ENCODE measurements around the gene TPX2. TPM values are rescaled to one million over a fixed set of nuclear protein-coding genes. Genes with fewer than 3 reads are reported as not detected.
A peak's percentile ranks its signal among the peaks of the same experiment; 100 is the strongest.

TPX2 gene
- total RNA-seq, 1 donor from 2014 or later = 278 TPM

DNA sequence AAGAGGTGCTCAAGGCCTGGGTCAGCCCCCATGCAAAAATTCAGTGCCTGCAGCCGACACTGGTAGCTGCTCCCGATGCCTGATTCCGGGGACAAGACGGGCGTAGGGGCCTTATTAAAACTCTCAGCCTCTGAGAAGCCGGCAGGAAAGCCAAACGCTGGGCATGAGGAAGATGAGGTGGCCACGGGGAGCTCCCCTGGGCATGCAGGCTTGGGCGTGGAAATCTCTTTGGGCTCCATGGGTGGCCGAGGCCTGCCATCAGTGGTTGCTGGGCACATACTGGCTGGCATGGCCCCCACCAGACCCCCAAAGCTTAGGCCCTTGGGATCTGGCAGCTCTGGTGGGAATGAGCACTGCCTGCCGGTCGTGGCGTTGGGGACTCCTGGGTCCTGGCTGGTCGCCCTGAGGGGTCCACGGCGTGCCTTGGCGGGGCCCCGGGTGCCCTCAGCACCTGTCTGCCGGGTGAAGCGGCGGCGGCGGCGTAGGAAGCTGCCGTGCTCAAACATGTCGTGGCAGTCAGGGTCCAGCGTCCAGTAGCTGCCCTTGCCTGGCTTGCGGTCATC lies 105.7 kb downstream of the TPX2 start:
- no peak for DNase-seq (ENCODE audit: low spot score)
- H3K27ac Mint-ChIP-seq = no peak overlapping the region
- Histone ChIP-seq H4K20me1 (ENCODE audit: low read depth) (no peaks in the 10 kb centered on the region), H3K36me3 (no peaks in the 10 kb centered on the region), H3K27me3 (peaks cover 26% of the 10 kb centered on the region), H3K9ac (no peak overlapping the region), H3K4me3 (no peak overlapping the region), H3K4me1 (peaks cover 43% of the 10 kb centered on the region), H3K4me2 (no peak overlapping the region), H3K79me2 (ENCODE audit: low read depth) (no peaks in the 10 kb centered on the region), H3K27ac (no peak overlapping the region), H3F3A (ENCODE audit: low read depth) (peaks cover 6% of the 10 kb centered on the region), H3K9me3 (ENCODE audit: low read depth) (no peaks in the 10 kb centered on the region), H2AFZ (replicated peaks) (no peak overlapping the region)
- H3K4me1 Mint-ChIP-seq = peaks cover 24% of the 10 kb centered on the region
- no peaks in the 10 kb centered on the region for H3K9me3 Mint-ChIP-seq
- TF ChIP-seq EZH2phosphoT487 (IDR thresholded peaks at IDR 0.05) (no peak), EZH2 (IDR thresholded peaks at IDR 0.05) (no peak)
- TF ChIP-seq, protein P1, sequence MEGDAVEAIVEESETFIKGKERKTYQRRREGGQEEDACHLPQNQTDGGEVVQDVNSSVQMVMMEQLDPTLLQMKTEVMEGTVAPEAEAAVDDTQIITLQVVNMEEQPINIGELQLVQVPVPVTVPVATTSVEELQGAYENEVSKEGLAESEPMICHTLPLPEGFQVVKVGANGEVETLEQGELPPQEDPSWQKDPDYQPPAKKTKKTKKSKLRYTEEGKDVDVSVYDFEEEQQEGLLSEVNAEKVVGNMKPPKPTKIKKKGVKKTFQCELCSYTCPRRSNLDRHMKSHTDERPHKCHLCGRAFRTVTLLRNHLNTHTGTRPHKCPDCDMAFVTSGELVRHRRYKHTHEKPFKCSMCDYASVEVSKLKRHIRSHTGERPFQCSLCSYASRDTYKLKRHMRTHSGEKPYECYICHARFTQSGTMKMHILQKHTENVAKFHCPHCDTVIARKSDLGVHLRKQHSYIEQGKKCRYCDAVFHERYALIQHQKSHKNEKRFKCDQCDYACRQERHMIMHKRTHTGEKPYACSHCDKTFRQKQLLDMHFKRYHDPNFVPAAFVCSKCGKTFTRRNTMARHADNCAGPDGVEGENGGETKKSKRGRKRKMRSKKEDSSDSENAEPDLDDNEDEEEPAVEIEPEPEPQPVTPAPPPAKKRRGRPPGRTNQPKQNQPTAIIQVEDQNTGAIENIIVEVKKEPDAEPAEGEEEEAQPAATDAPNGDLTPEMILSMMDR (IDR thresholded peaks at IDR 0.05) = no peak
- peaks cover 9% of the 10 kb centered on the region for H3K27me3 Mint-ChIP-seq (ENCODE audit: insufficient read depth, low read depth)
- H3K4me3 Mint-ChIP-seq = no peak overlapping the region
- no peaks in the 10 kb centered on the region for H3K36me3 Mint-ChIP-seq

DNA sequence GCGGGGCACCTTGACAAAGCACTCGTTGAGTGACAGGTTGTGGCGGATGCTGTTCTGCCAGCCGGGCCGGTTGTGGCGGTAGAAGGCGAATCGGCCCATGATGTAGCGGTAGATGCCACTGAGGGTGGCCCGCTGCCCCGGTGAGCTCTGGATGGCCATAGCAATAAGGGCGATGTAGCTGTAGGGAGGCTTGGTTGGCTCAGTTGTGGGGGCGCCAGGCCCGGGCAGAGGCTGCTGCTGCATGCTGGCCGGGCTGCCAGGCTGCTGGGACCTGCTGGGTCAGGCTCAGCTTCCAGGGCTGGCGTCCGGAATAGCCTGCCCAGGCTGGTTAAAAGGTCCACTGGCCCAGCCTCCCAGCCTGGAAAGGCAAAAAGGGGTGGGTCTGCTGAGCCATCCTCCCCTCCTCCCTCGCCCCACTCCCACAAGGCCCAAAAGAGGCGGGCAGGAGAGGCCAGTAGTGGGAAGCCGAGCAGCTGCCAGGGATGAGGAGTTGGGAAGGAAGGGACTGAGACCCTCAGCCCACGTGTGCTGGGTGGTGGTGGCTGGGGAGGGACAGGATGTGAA lies 106.3 kb downstream of the TPX2 start, which contains the start of gene FOXS1:
Gene FOXS1 (minus strand): TSS at position 305 of the 564 bp plus-strand sequence. CDS start 62 bp downstream, at position 243.
- H3K4me2 ChIP-seq = peak within 1 kb of the TSS; percentile 44
- H3K4me1 Mint-ChIP-seq = peaks cover 24% of the 10 kb centered on the region
- H3K9ac ChIP-seq = no peak within 1 kb of the TSS
- peak; percentile 79 for DNase-seq (ENCODE audit: low spot score)
- peaks cover 43% of the 10 kb centered on the region for H3K4me1 ChIP-seq
- no peak within 1 kb of the TSS for H3K4me3 Mint-ChIP-seq
- peaks cover 6% of the 10 kb centered on the region for H3F3A ChIP-seq (ENCODE audit: low read depth)
- no peaks in the 10 kb centered on the region for H3K36me3 Mint-ChIP-seq
- TF ChIP-seq EZH2phosphoT487 (IDR thresholded peaks at IDR 0.05) (no peak), EZH2 (IDR thresholded peaks at IDR 0.05) (no peak)
- TF ChIP-seq, protein P1 (IDR thresholded peaks at IDR 0.05) = no peak
- peaks cover 32% of the 10 kb centered on the region for H3K27me3 ChIP-seq
- H3K27ac Mint-ChIP-seq = no peak within 1 kb of the TSS
- H2AFZ ChIP-seq (replicated peaks) = peak within 1 kb of the TSS; percentile 65
- no peaks in the 10 kb centered on the region for H3K79me2 ChIP-seq (ENCODE audit: low read depth)
- no peaks in the 10 kb centered on the region for H3K9me3 ChIP-seq (ENCODE audit: low read depth)
- no peak within 1 kb of the TSS for H3K4me3 ChIP-seq
- no peaks in the 10 kb centered on the region for H3K9me3 Mint-ChIP-seq
- H3K36me3 ChIP-seq = no peaks in the 10 kb centered on the region
- peaks cover 9% of the 10 kb centered on the region for H3K27me3 Mint-ChIP-seq (ENCODE audit: insufficient read depth, low read depth)
- no peaks in the 10 kb centered on the region for H4K20me1 ChIP-seq (ENCODE audit: low read depth)
- peak within 1 kb of the TSS; percentile 27 for H3K27ac ChIP-seq

GRCh38 chr20:31846793-31847138 lies 107.7 kb downstream of the TPX2 start:
- Mint-ChIP-seq H3K36me3 (no peaks in the 10 kb centered on the region), H3K27ac (no peak overlapping the region), H3K4me3 (no peak overlapping the region), H3K4me1 (peaks cover 20% of the 10 kb centered on the region), H3K27me3 (ENCODE audit: insufficient read depth, low read depth) (peaks cover 14% of the 10 kb centered on the region), H3K9me3 (no peaks in the 10 kb centered on the region)
- H3K36me3 ChIP-seq = no peaks in the 10 kb centered on the region
- H3K27me3 ChIP-seq = peaks cover 46% of the 10 kb centered on the region
- H3K27ac ChIP-seq = no peak overlapping the region
- no peaks in the 10 kb centered on the region for H3K9me3 ChIP-seq (ENCODE audit: low read depth)
- H3K4me2 ChIP-seq = no peak overlapping the region
- H3K4me1 ChIP-seq = peaks cover 34% of the 10 kb centered on the region
- H2AFZ ChIP-seq (replicated peaks) = no peak overlapping the region
- H3F3A ChIP-seq (ENCODE audit: low read depth) = peaks cover 6% of the 10 kb centered on the region
- no peak overlapping the region for H3K4me3 ChIP-seq
- TF ChIP-seq EZH2 (IDR thresholded peaks at IDR 0.05) (no peak), EZH2phosphoT487 (IDR thresholded peaks at IDR 0.05) (no peak)
- TF ChIP-seq, protein P1 (IDR thresholded peaks at IDR 0.05) = no peak
- DNase-seq (ENCODE audit: low spot score) = no peak
- no peak overlapping the region for H3K9ac ChIP-seq
- H3K79me2 ChIP-seq (ENCODE audit: low read depth) = no peaks in the 10 kb centered on the region
- no peaks in the 10 kb centered on the region for H4K20me1 ChIP-seq (ENCODE audit: low read depth)
